ENCODE data around the gene COL15A1. TPM values are rescaled to one million over a fixed set of nuclear protein-coding genes. Genes with fewer than 3 reads are reported as not detected.

COL15A1 gene
- total RNA-seq, 4 donors from 2014 or later: 8.0 to 15.2 (median 12.8) TPM

GRCh38 chr9:99104459-99105151 lies 160.9 kb downstream of the COL15A1 start, which contains the start of gene TGFBR1:
TGFBR1 (plus strand) TSS chr9:99105113; CDS start chr9:99105206, 93 bp downstream.
- TF ChIP-seq POLR2A (IDR thresholded peaks at IDR 0.05) (peak in 1 of 2 donors; percentile 92), CTCF (IDR thresholded peaks at IDR 0.05) (peak in 1 of 6 experiments; percentile 9)
- peaks cover 17% of the 10 kb centered on the region in 2 donors for H3K4me1 ChIP-seq
- H3K9me3 ChIP-seq: no peaks in the 10 kb centered on the region
- intact Hi-C loops (cut with DNase I): no loop called here
- WGBS, 2 donors: 1% methylated on average over 12 to 28 of the region's 60 CpGs
- H3K4me3 ChIP-seq (replicated peaks in 1 of 3): peak within 1 kb of the TSS; percentile 68 to 95 (median 85)
- H3K27ac ChIP-seq: peak within 1 kb of the TSS; percentile 50 to 86 (median 83)
- no peaks in the 10 kb centered on the region for H3K36me3 ChIP-seq
- no peaks in the 10 kb centered on the region for H3K27me3 ChIP-seq
- peak; percentile 92 to 94 for DNase-seq

- peak; percentile 82 to 84 for DNase-seq
- Histone ChIP-seq H3K4me3 (replicated peaks in 1 of 3) (peak overlapping the region; percentile 68 to 95 (median 85)), H3K36me3 (no peaks in the 10 kb centered on the region), H3K9me3 (no peaks in the 10 kb centered on the region), H3K4me1 (peaks cover 17% of the 10 kb centered on the region in 2 donors), H3K27me3 (no peaks in the 10 kb centered on the region), H3K27ac (peak overlapping the region; percentile 47 to 86 (median 83))
- TF ChIP-seq CTCF (IDR thresholded peaks at IDR 0.05) (no peak), POLR2A (IDR thresholded peaks at IDR 0.05) (peak in 1 of 2 donors; percentile 35)
- intact Hi-C loops (cut with DNase I): no loop called here
- WGBS, 2 donors: 1% methylated on average over 23 to 28 of the region's 118 CpGs
These were observed 161.7 kb downstream of the COL15A1 start for GRCh38 chr9:99105152-99106043.

- 4 to 5% methylated on average over 9 of the region's 9 CpGs for WGBS, 2 donors
- no peaks in the 10 kb centered on the region for H3K36me3 ChIP-seq
- peak overlapping the region; percentile 47 to 86 (median 83) for H3K27ac ChIP-seq
- H3K27me3 ChIP-seq: no peaks in the 10 kb centered on the region
- TF ChIP-seq POLR2A (IDR thresholded peaks at IDR 0.05) (no peak), CTCF (IDR thresholded peaks at IDR 0.05) (no peak)
- intact Hi-C loops (cut with DNase I): no loop called here
- no peaks in the 10 kb centered on the region for H3K9me3 ChIP-seq
- peaks cover 17% of the 10 kb centered on the region in 2 donors for H3K4me1 ChIP-seq
- DNase-seq: no peak
- H3K4me3 ChIP-seq (replicated peaks in 1 of 3): peak overlapping the region; percentile 68 to 95 (median 85)
These were observed 162.3 kb downstream of the COL15A1 start for GRCh38 chr9:99106044-99106375.

GRCh38 chr9:99107421-99107820 lies 163.7 kb downstream of the COL15A1 start:
- TF ChIP-seq POLR2A (IDR thresholded peaks at IDR 0.05) (no peak), CTCF (IDR thresholded peaks at IDR 0.05) (no peak)
- intact Hi-C loops (cut with DNase I): no loop called here
- no peaks in the 10 kb centered on the region for H3K9me3 ChIP-seq
- no peak overlapping the region for H3K4me3 ChIP-seq (replicated peaks in 1 of 3)
- peaks cover 17% of the 10 kb centered on the region in 2 donors for H3K4me1 ChIP-seq
- no peaks in the 10 kb centered on the region for H3K36me3 ChIP-seq
- no peak overlapping the region for H3K27ac ChIP-seq
- no peak for DNase-seq
- no peaks in the 10 kb centered on the region for H3K27me3 ChIP-seq
- WGBS, 2 donors: 33 to 35% methylated on average over 3 of the region's 3 CpGs
